Measurements from ENCODE around the gene BMP7.

DNA sequence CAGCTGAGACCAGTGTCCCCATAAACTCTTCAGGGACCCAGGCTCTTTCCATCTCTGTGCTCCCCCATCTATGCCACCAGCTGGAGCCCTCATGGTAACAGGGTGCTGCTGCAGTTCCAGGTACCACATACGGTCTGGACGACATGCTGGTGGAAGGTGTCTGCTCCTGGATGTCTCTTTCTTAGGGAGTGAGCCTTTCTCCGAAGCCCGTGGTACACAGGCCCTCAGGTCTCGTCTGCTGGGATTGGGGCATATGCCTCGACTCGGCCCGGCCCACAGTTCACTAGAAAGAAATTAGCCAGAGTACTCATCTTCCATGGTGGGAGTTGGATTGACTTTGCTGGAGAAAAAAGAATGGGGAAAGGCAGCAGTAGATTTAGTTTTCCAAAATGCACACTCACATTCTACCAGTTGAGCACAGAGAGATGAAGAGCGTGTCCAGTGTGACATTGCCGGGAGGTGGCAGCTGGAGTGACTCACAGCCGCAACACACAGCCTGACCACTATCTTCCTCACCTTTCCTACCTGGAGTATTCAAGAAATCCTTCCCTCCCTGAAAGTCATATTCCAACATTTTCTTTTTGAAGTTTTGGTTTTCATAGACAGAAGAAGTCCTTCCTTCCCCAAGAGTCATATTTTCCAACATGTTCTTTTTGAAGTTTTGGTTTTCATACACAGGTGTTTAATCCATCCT is 44.5 kb upstream of the BMP7 start:
- TF ChIP-seq, protein P1, sequence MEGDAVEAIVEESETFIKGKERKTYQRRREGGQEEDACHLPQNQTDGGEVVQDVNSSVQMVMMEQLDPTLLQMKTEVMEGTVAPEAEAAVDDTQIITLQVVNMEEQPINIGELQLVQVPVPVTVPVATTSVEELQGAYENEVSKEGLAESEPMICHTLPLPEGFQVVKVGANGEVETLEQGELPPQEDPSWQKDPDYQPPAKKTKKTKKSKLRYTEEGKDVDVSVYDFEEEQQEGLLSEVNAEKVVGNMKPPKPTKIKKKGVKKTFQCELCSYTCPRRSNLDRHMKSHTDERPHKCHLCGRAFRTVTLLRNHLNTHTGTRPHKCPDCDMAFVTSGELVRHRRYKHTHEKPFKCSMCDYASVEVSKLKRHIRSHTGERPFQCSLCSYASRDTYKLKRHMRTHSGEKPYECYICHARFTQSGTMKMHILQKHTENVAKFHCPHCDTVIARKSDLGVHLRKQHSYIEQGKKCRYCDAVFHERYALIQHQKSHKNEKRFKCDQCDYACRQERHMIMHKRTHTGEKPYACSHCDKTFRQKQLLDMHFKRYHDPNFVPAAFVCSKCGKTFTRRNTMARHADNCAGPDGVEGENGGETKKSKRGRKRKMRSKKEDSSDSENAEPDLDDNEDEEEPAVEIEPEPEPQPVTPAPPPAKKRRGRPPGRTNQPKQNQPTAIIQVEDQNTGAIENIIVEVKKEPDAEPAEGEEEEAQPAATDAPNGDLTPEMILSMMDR (IDR thresholded peaks at IDR 0.05), result no peak
- TF ChIP-seq POLR2A (IDR thresholded peaks at IDR 0.05), result no peak

All from thyroid gland (tissue), 4 donors.